CD4-positive, alpha-beta T cell treated with Interleukin-6 at 100 ng/mL for 8 hours (primary cell): ENCODE measurements around the gene SAP25.
"Not testable (repeated sequence)": the region's sequence is repeated elsewhere in the genome, so short reads cannot be mapped to it uniquely, and the experiment has no call there.

Source experiments
- DNase-seq: peaks from one replicate; pipeline ENCODE4 v3.0.0-alpha.2; 2020; ENCODE audit warnings: mixed read lengths, low spot score

The SAP25 gene

DNA sequence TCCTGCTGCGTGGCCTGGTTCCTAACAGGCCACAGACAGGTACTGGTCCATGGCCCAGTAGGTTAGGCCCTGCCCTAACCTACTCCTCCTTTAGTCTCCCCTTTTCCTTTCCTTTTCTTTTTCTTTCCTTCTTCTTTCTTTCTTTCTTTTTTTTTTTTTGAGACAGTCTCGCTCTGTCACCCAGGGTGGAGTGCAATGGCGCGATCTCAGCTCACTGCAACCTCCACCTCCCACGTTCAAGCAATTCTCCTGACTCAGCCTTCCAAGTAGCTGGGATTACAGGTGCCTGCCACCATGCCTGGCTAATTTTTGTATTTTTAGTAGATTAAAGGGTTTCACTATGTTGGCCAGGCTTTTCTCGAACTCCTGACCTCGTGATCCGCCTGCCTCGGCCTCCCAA, 37.7 kb downstream of the SAP25 start:
- not testable (repeated sequence) for DNase-seq

DNA sequence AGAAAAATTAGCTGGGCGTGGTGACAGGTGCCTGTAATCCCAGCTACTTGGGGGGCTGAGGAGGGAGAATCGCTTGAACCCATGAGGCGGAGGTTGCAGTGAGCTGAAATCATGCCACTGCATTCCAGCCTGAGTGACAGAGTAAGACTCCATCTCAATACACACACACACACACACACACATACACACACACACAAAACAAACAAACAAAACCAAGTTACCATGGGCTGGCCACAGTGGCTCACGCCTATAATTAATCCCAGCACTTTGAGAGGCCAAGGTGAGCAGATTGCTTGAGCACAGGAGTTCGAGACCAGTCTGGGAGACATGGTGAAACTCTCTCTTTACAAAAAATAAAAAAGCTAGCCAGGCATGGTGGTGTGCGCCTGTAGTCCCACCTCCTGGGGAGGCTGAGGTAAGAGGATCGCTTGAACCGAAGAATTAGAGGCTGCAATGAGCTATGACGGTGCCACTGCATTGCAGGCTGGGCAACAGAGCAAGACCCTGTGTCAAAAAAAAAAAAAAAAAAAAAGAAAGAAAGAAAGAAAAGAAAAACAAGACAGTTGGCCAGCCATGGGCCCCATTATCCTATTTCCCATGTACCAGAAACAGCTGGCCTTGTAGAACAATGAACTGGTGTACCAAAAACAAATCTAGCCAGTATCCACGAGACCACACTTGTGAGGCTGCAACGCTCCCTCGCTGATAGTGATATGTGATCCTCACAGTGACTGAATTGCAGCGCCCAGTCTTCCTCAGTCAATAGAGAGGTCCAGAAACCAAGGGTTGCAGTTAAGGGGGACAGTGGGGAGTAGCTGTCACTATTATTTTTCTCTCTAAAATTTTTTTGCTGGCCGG, 41.3 kb downstream of the SAP25 start:
- DNase-seq, result no peak

DNA sequence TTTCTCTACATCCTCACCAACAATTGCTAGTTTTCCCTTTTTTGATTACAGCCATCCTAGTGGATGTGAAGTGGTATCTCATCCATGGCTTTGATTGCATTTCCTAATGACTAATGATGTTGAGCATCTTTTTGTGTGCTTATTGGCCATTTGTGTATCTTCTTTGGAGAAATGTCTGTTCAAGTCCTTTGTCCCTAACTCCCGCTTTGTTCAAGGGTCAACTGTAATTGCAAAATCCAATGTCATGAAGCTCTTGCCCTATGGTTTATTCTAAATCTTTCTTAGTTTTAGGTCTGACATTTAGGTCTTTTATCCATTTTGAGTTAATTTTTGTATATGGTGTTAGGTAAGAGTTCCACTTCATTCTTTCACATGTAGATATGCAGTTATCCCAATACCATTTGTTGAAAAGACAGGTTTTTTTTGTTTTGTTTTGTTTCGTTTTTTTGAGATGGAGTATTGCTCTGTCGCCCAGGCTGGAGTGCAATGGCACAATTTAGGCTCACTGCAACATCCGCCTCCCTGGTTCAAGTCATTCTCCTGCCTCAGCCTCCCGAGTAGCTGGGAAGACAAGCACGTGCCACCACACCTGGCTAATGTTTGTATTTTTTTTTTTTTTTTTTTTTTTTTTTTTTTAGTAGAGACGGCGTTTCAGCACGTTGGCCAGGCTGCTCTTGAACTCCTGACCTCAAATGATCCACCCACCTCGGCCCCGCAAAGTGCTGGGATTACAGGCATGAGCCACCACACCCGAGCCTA, 45.4 kb downstream of the SAP25 start:
- not testable (repeated sequence) for DNase-seq

GRCh38 chr7:100523192-100523591, 50.5 kb downstream of the SAP25 start:
- DNase-seq, result not testable (repeated sequence)
